Activated T-helper 1 cell treated with anti-CD3 and anti-CD28 coated beads, Interleukin-2, amount 50 U/mL, for 16 hours (primary cell): Measurements from ENCODE around the gene PIK3R2.
"Not testable (repeated sequence)": the region's sequence is repeated elsewhere in the genome, so short reads cannot be mapped to it uniquely, and the experiment has no call there.

Experiments
- DNase-seq, 2 donors: peaks; one replicate each; pipeline ENCODE4 v3.0.0-alpha.2; 2020; ENCODE audit warnings: low read depth in 1 of 2, low spot score in 1 of 2

Gene PIK3R2

GRCh38 chr19:18202397-18202777, 49.4 kb downstream of the PIK3R2 start:
- DNase-seq, result no peak

GRCh38 chr19:18202778-18203407, 49.9 kb downstream of the PIK3R2 start:
- no peak for DNase-seq

- DNase-seq, result peak in 1 of 2 donors; percentile 32
Measured at GRCh38 chr19:18203408-18203862, 50.5 kb downstream of the PIK3R2 start.

- DNase-seq, result peak; percentile 99
Measured at GRCh38 chr19:18203863-18204393, 51.0 kb downstream of the PIK3R2 start, which contains the start of gene RAB3A. Gene RAB3A (minus strand): TSS chr19:18204042. CDS start chr19:18202740, 1,302 bp downstream.

GRCh38 chr19:18204394-18205199, 51.6 kb downstream of the PIK3R2 start:
- no peak for DNase-seq

GRCh38 chr19:18205200-18205892, 52.4 kb downstream of the PIK3R2 start:
- DNase-seq, result peak in 1 of 2 donors; percentile 32

- no peak for DNase-seq
Measured at GRCh38 chr19:18206018-18206417, 53.1 kb downstream of the PIK3R2 start.

GRCh38 chr19:18208098-18208951, 55.4 kb downstream of the PIK3R2 start:
- DNase-seq, result peak in 1 of 2 donors; percentile 29

- DNase-seq, result not testable (repeated sequence)
Measured at GRCh38 chr19:18209912-18210311, 56.9 kb downstream of the PIK3R2 start.

- DNase-seq, result no peak
Measured at GRCh38 chr19:18211683-18212082, 58.7 kb downstream of the PIK3R2 start.

GRCh38 chr19:18214779-18215433, 61.9 kb downstream of the PIK3R2 start:
- DNase-seq, result no peak

GRCh38 chr19:18216789-18217188, 63.8 kb downstream of the PIK3R2 start:
- DNase-seq, result no peak

- DNase-seq, result no peak
Measured at GRCh38 chr19:18218159-18218558, 65.2 kb downstream of the PIK3R2 start.

- DNase-seq, result no peak
Measured at GRCh38 chr19:18218600-18218999, 65.6 kb downstream of the PIK3R2 start.
